Cerebellar nuclear complex (tissue), 1 donor: ENCODE measurements around the gene KLHL29.

Experiments
- DNase-seq, 2 experiments: peaks; one replicate each; lab custom pipeline; 2025; lab: John Stamatoyannopoulos, UW

The KLHL29 gene

GRCh38 chr2:23476786-23477185 is 91.8 kb downstream of the KLHL29 start:
- DNase-seq = no peak

GRCh38 chr2:23477392-23477791 is 92.4 kb downstream of the KLHL29 start:
- DNase-seq = no peak

GRCh38 chr2:23478087-23478932 is 93.3 kb downstream of the KLHL29 start:
- no peak for DNase-seq

- DNase-seq = no peak
Observed at GRCh38 chr2:23478933-23479683, 94.1 kb downstream of the KLHL29 start.

GRCh38 chr2:23480957-23481797 is 96.2 kb downstream of the KLHL29 start:
- no peak for DNase-seq

GRCh38 chr2:23482188-23482587 is 97.2 kb downstream of the KLHL29 start:
- no peak for DNase-seq

- no peak for DNase-seq
Observed at GRCh38 chr2:23482607-23483006, 97.6 kb downstream of the KLHL29 start.

GRCh38 chr2:23483791-23484190 is 98.8 kb downstream of the KLHL29 start:
- no peak for DNase-seq

- no peak for DNase-seq
Observed at GRCh38 chr2:23484275-23484674, 99.3 kb downstream of the KLHL29 start.

GRCh38 chr2:23484767-23485166 is 99.8 kb downstream of the KLHL29 start:
- no peak for DNase-seq

- DNase-seq = no peak
Observed at GRCh38 chr2:23485261-23485660, 100.3 kb downstream of the KLHL29 start.

- DNase-seq = no peak
Observed at GRCh38 chr2:23485841-23486683, 101.1 kb downstream of the KLHL29 start.

GRCh38 chr2:23486684-23487075 is 101.7 kb downstream of the KLHL29 start:
- no peak for DNase-seq

GRCh38 chr2:23487735-23488492 is 102.9 kb downstream of the KLHL29 start:
- DNase-seq = no peak

GRCh38 chr2:23488584-23488983 is 103.6 kb downstream of the KLHL29 start:
- no peak for DNase-seq

GRCh38 chr2:23489471-23490322 is 104.7 kb downstream of the KLHL29 start:
- no peak for DNase-seq

GRCh38 chr2:23491591-23492336 is 106.8 kb downstream of the KLHL29 start:
- DNase-seq = no peak

GRCh38 chr2:23492337-23492675 is 107.3 kb downstream of the KLHL29 start:
- DNase-seq = no peak

- DNase-seq = no peak
Observed at GRCh38 chr2:23492921-23493320, 107.9 kb downstream of the KLHL29 start.
